GM12878 (cell line): ENCODE data around the gene HTR4. TPM values are rescaled to one million over a fixed set of nuclear protein-coding genes. Genes with fewer than 3 reads are reported as not detected.

Experiments used
- ATAC-seq: fragments of 200-7000 bp; cut with Tn5 transposase; 3 replicates; pipeline ENCODE4 v1.9.1; 2020; ENCODE audit warnings: mild to moderate bottlenecking, moderate library complexity
- BruUV-seq: library from RNA; stranded (reverse); fragments of 400-500 nt; replicated peaks from 2 replicates; lab custom pipeline; 2021; lab: Mats Ljungman, UMichigan
- CTCF ChIA-PET: fragments of 300-600 bp; sonication (Branson Sonifier 250); formaldehyde crosslinking; extraction: SDS; loops from one replicate; lab custom pipeline; 2021; ENCODE audit warnings: inconsistent platforms; lab: Yijun Ruan, JAX
- POLR2A ChIA-PET: fragments of 350-600 bp; formaldehyde crosslinking; extraction: SDS; loops from one replicate; lab custom pipeline; 2021; ENCODE audit warnings: inconsistent platforms; lab: Charles Lee
- RAD21 ChIA-PET: fragments of 300-600 bp; sonication (Branson Sonifier 250); formaldehyde crosslinking; loops from one replicate; lab custom pipeline; 2023; ENCODE audit warnings: antibody characterized with exemption; ENCODE audit not compliant: unreplicated experiment; lab: Charles Lee
- SMC1A ChIA-PET: fragments of 300-600 bp; sonication (Branson Sonifier 250); formaldehyde crosslinking; loops from one replicate; lab custom pipeline; 2023; ENCODE audit not compliant: unreplicated experiment, uncharacterized antibody; lab: Charles Lee
- DNase-seq: peaks from one replicate; pipeline ENCODE4 v3.0.0-alpha.2; 2011; ENCODE audit warnings: low read depth, low spot score
- FAIRE-seq: peaks from 3 replicates; lab custom pipeline; 2011; peaks lifted over from hg19 to GRCh38; lab: Jason Lieb, UNC
- H2AFZ ChIP-seq: 2 replicates; pipeline ENCODE4 v1.6.0; 2011; ENCODE audit warnings: low read depth, low read length, control low read depth; ENCODE audit not compliant: control insufficient read depth
- H3K27ac ChIP-seq: 2 replicates; pipeline ENCODE4 v1.5.1; 2011; ENCODE audit warnings: control low read depth; ENCODE audit not compliant: control insufficient read depth, insufficient read depth
- H3K27me3 ChIP-seq, 2 experiments: replicated peaks in 1 of 2; 2 replicates each; pipeline versions ENCODE4 v1.6.0 to v1.6.1; 2011; ENCODE audit warnings: low read length in 1 of 2; ENCODE audit not compliant: control insufficient read depth in 2 of 2, insufficient read depth in 2 of 2
- H3K36me3 ChIP-seq, 2 experiments: 2 replicates each; pipeline ENCODE4 v1.5.1; 2011; ENCODE audit warnings: low read length in 1 of 2; ENCODE audit not compliant: control insufficient read depth in 2 of 2, insufficient read depth in 2 of 2
- H3K4me1 ChIP-seq: 2 replicates; pipeline ENCODE4 v1.6.1; 2011; ENCODE audit warnings: mild to moderate bottlenecking, low read length, moderate library complexity, mixed read lengths; ENCODE audit not compliant: control insufficient read depth, insufficient read depth
- H3K4me2 ChIP-seq: 2 replicates; pipeline ENCODE4 v1.6.0; 2011; ENCODE audit warnings: control low read depth; ENCODE audit not compliant: control insufficient read depth, insufficient read depth
- H3K4me3 ChIP-seq: fragments of 200-600 bp; sonication (generic); 2 replicates; pipeline ENCODE4 v1.5.1; 2016
- H3K79me2 ChIP-seq: 2 replicates; pipeline ENCODE4 v1.6.0; 2011; ENCODE audit warnings: low read length; ENCODE audit not compliant: control insufficient read depth, insufficient read depth
- H3K9ac ChIP-seq: 2 replicates; pipeline ENCODE4 v1.8.0; 2011; ENCODE audit warnings: low read length, control low read depth, mixed read lengths; ENCODE audit not compliant: control insufficient read depth, insufficient read depth
- H3K9me3 ChIP-seq: replicated peaks from 3 replicates; pipeline ENCODE4 v1.5.1; 2011; ENCODE audit warnings: mild to moderate bottlenecking, low read length; ENCODE audit not compliant: control insufficient read depth, insufficient read depth
- H4K20me1 ChIP-seq: 2 replicates; pipeline ENCODE4 v1.6.0; 2011; ENCODE audit not compliant: control insufficient read depth, insufficient read depth
- ESRRA ChIP-seq: IDR thresholded peaks from 2 replicates; pipeline ENCODE4 v1.6.1; 2012; ENCODE audit warnings: mild to moderate bottlenecking, low read length, improper control_type of control experiment
- SMC3 ChIP-seq: IDR thresholded peaks from 2 replicates; pipeline ENCODE4 v1.6.1; 2011; ENCODE audit warnings: low read length, improper control_type of control experiment, borderline replicate concordance
- SUPT20H ChIP-seq: IDR thresholded peaks from 2 replicates; pipeline ENCODE4 v1.6.1; 2011; ENCODE audit warnings: low read depth, mild to moderate bottlenecking, low read length, moderate library complexity, borderline replicate concordance; ENCODE audit not compliant: control insufficient read depth
- TCF3 ChIP-seq: IDR thresholded peaks from 2 replicates; pipeline ENCODE4 v1.6.1; 2012; ENCODE audit warnings: low read depth, mild to moderate bottlenecking, low read length, borderline replicate concordance; ENCODE audit not compliant: insufficient read depth
- YBX1 ChIP-seq: fragments of 450-650 bp; IDR thresholded peaks from 2 replicates; pipeline ENCODE4 v1.6.1; 2016; ENCODE audit warnings: antibody characterized with exemption
- ZZZ3 ChIP-seq: IDR thresholded peaks from 2 replicates; pipeline ENCODE4 v1.6.1; 2011; ENCODE audit warnings: low read depth; ENCODE audit not compliant: control insufficient read depth, insufficient read length
- in situ Hi-C: fragments of 300-500 bp; cut with MboI; formaldehyde crosslinking; loops from 9 replicates; pipeline ENCODE4 v1.14.3; 2018; ENCODE audit warnings: mixed read lengths
- intact Hi-C: fragments of 100-400 bp; cut with micrococcal nuclease; formaldehyde crosslinking; loops from one replicate; pipeline ENCODE4 v1.14.2; 2022; ENCODE audit not compliant: unreplicated experiment
- polyA plus RNA-seq, 11 experiments: library from polyadenylated mRNA; depleted of rRNA in 4 of 11; unstranded in 6 of 11; stranded (reverse) in 5 of 11; fragments of >200 nt; fragmentation: Nextera tagmentation in 4 of 11; fragmentation: Illumina TruSeq in 1 of 11; extraction: Ambion mirVana in 4 of 11; extraction: Trizol in 1 of 11; gene quantifications; 1 replicate in 1 of 11; 2 replicates in 10 of 11; pipeline versions ENCODE4 v1.2.1 to v1.2.3, GENCODE V29; 2011 to 2016; ENCODE audit warnings: inconsistent platforms in 2 of 11, missing spikeins in 2 of 11, low read depth in 1 of 11
- total RNA-seq, 4 experiments: library from RNA; depleted of rRNA in 3 of 4; stranded (reverse); fragments of >200 nt in 3 of 4; fragmentation: Illumina TruSeq in 1 of 4; extraction: Trizol in 1 of 4; gene quantifications; 2 replicates each; pipeline versions ENCODE4 v1.2.1 to v1.2.3, GENCODE V29; 2013 to 2021
- TF ChIP-seq, protein P1 (sequence below): fragments of 450-650 bp; IDR thresholded peaks from 2 replicates; pipeline ENCODE4 v1.6.1; 2017; ENCODE audit warnings: mild to moderate bottlenecking, moderate library complexity
- TF ChIP-seq, protein P2 (sequence below): IDR thresholded peaks from 2 replicates; pipeline ENCODE4 v1.6.1; 2012; ENCODE audit warnings: improper control_type of control experiment, low read depth, low read length; ENCODE audit not compliant: insufficient replicate concordance
- TF ChIP-seq, protein P3 (sequence below), 3 experiments: IDR thresholded peaks in 2 of 3; conservative IDR thresholded peaks in 1 of 3; 2 replicates each; pipeline ENCODE4 v1.5.1; 2011; ENCODE audit warnings: low read depth in 3 of 3, low read length in 3 of 3, mild to moderate bottlenecking in 3 of 3, control low read depth in 2 of 3, moderate library complexity in 2 of 3, inconsistent platforms in 1 of 3, mixed read lengths in 1 of 3; ENCODE audit not compliant: control insufficient read depth in 2 of 3, insufficient read depth in 1 of 3; ENCODE audit errors: extremely low read depth in 1 of 3
- TF ChIP-seq, protein P4 (sequence below): fragments of 450-650 bp; IDR thresholded peaks from 2 replicates; pipeline ENCODE4 v1.6.1; 2017; ENCODE audit warnings: mild to moderate bottlenecking, low read depth, inconsistent platforms; ENCODE audit not compliant: poor library complexity, severe bottlenecking

Gene HTR4
- total and polyA plus RNA-seq, 10 of the 15 experiments (the other 5 are each of a cell fraction or from before 2014, with no cell fraction given), result not detected

DNA sequence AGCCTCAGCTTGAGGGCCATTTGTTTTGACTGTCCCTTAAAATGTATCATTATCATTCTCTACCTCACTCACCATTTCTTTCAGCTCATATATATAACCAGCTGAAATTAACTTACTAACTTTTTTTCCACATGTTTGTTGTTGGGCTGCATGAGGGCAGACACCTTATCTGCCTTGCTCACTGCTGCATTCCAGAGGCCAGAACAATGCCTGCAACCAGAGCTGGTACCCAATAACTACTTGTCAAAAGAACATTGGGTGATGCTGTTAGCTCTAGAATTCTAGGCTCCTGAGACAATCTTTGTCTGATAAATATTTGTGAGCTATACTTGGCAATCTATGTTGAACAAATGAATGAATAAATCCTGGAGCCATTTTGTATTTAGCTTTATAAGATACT is 68.3 kb downstream of the HTR4 start:
- RAD21 ChIA-PET, result no interaction called here
- BruUV-seq, result no TSS peak
- ATAC-seq (no peak), FAIRE-seq (no peak), DNase-seq (no peak)
- intact Hi-C loops (no loop called here), in situ Hi-C loops (no loop called here)
- Histone ChIP-seq H3K4me3 (no peak overlapping the region), H3K27ac (no peak overlapping the region), H4K20me1 (no peaks in the 10 kb centered on the region; the same call in 1 of the 2 replicates), H3K4me1 (no peaks in the 10 kb centered on the region), H3K4me2 (no peak overlapping the region), H3K9me3 (no peaks in the 10 kb centered on the region), H3K36me3 (no peaks in the 10 kb centered on the region), H3K27me3 (no peaks in the 10 kb centered on the region), H3K9ac (no peak overlapping the region), H2AFZ (no peak overlapping the region), H3K79me2 (no peaks in the 10 kb centered on the region)
- POLR2A ChIA-PET, result no interaction called here
- CTCF ChIA-PET, result interaction anchor here (1.7 kb wide), 1 partner anchor 51 kb away, joined by 3 read pairs; no protein-coding TSS in a partner anchor
- SMC1A ChIA-PET, result no interaction called here
- TF ChIP-seq ZZZ3 (no peak), ESRRA (no peak), SUPT20H (no peak), YBX1 (no peak), SMC3 (no peak), TCF3 (no peak)
- TF ChIP-seq, protein P1, sequence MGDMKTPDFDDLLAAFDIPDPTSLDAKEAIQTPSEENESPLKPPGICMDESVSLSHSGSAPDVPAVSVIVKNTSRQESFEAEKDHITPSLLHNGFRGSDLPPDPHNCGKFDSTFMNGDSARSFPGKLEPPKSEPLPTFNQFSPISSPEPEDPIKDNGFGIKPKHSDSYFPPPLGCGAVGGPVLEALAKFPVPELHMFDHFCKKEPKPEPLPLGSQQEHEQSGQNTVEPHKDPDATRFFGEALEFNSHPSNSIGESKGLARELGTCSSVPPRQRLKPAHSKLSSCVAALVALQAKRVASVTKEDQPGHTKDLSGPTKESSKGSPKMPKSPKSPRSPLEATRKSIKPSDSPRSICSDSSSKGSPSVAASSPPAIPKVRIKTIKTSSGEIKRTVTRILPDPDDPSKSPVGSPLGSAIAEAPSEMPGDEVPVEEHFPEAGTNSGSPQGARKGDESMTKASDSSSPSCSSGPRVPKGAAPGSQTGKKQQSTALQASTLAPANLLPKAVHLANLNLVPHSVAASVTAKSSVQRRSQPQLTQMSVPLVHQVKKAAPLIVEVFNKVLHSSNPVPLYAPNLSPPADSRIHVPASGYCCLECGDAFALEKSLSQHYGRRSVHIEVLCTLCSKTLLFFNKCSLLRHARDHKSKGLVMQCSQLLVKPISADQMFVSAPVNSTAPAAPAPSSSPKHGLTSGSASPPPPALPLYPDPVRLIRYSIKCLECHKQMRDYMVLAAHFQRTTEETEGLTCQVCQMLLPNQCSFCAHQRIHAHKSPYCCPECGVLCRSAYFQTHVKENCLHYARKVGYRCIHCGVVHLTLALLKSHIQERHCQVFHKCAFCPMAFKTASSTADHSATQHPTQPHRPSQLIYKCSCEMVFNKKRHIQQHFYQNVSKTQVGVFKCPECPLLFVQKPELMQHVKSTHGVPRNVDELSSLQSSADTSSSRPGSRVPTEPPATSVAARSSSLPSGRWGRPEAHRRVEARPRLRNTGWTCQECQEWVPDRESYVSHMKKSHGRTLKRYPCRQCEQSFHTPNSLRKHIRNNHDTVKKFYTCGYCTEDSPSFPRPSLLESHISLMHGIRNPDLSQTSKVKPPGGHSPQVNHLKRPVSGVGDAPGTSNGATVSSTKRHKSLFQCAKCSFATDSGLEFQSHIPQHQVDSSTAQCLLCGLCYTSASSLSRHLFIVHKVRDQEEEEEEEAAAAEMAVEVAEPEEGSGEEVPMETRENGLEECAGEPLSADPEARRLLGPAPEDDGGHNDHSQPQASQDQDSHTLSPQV, result no peak
- TF ChIP-seq, protein P2, sequence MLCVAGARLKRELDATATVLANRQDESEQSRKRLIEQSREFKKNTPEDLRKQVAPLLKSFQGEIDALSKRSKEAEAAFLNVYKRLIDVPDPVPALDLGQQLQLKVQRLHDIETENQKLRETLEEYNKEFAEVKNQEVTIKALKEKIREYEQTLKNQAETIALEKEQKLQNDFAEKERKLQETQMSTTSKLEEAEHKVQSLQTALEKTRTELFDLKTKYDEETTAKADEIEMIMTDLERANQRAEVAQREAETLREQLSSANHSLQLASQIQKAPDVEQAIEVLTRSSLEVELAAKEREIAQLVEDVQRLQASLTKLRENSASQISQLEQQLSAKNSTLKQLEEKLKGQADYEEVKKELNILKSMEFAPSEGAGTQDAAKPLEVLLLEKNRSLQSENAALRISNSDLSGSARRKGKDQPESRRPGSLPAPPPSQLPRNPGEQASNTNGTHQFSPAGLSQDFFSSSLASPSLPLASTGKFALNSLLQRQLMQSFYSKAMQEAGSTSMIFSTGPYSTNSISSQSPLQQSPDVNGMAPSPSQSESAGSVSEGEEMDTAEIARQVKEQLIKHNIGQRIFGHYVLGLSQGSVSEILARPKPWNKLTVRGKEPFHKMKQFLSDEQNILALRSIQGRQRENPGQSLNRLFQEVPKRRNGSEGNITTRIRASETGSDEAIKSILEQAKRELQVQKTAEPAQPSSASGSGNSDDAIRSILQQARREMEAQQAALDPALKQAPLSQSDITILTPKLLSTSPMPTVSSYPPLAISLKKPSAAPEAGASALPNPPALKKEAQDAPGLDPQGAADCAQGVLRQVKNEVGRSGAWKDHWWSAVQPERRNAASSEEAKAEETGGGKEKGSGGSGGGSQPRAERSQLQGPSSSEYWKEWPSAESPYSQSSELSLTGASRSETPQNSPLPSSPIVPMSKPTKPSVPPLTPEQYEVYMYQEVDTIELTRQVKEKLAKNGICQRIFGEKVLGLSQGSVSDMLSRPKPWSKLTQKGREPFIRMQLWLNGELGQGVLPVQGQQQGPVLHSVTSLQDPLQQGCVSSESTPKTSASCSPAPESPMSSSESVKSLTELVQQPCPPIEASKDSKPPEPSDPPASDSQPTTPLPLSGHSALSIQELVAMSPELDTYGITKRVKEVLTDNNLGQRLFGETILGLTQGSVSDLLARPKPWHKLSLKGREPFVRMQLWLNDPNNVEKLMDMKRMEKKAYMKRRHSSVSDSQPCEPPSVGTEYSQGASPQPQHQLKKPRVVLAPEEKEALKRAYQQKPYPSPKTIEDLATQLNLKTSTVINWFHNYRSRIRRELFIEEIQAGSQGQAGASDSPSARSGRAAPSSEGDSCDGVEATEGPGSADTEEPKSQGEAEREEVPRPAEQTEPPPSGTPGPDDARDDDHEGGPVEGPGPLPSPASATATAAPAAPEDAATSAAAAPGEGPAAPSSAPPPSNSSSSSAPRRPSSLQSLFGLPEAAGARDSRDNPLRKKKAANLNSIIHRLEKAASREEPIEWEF, result no peak
- TF ChIP-seq, protein P3, sequence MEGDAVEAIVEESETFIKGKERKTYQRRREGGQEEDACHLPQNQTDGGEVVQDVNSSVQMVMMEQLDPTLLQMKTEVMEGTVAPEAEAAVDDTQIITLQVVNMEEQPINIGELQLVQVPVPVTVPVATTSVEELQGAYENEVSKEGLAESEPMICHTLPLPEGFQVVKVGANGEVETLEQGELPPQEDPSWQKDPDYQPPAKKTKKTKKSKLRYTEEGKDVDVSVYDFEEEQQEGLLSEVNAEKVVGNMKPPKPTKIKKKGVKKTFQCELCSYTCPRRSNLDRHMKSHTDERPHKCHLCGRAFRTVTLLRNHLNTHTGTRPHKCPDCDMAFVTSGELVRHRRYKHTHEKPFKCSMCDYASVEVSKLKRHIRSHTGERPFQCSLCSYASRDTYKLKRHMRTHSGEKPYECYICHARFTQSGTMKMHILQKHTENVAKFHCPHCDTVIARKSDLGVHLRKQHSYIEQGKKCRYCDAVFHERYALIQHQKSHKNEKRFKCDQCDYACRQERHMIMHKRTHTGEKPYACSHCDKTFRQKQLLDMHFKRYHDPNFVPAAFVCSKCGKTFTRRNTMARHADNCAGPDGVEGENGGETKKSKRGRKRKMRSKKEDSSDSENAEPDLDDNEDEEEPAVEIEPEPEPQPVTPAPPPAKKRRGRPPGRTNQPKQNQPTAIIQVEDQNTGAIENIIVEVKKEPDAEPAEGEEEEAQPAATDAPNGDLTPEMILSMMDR (IDR thresholded peaks at IDR 0.05 in 2 of 3, conservative IDR thresholded peaks at IDR 0.05 in 1 of 3; ENCODE audit: control insufficient read depth in 2 of 3, extremely low read depth in 1 of 3, insufficient read depth in 1 of 3, low read depth in 3 of 3, low read length in 3 of 3), result no peak
- TF ChIP-seq, protein P4, sequence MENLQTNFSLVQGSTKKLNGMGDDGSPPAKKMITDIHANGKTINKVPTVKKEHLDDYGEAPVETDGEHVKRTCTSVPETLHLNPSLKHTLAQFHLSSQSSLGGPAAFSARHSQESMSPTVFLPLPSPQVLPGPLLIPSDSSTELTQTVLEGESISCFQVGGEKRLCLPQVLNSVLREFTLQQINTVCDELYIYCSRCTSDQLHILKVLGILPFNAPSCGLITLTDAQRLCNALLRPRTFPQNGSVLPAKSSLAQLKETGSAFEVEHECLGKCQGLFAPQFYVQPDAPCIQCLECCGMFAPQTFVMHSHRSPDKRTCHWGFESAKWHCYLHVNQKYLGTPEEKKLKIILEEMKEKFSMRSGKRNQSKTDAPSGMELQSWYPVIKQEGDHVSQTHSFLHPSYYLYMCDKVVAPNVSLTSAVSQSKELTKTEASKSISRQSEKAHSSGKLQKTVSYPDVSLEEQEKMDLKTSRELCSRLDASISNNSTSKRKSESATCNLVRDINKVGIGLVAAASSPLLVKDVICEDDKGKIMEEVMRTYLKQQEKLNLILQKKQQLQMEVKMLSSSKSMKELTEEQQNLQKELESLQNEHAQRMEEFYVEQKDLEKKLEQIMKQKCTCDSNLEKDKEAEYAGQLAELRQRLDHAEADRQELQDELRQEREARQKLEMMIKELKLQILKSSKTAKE, result no peak
